Measurements from ENCODE around the gene RBM43.

The RBM43 gene

GRCh38 chr2:151269798-151270568 lies 8.3 kb upstream of the RBM43 start:
- H3K4me2 ChIP-seq (ENCODE audit: low read length), result no peak overlapping the region
- no peak for DNase-seq
- no peak overlapping the region for H3K23ac ChIP-seq (ENCODE audit: low read length)
- no peak overlapping the region for H3K18ac ChIP-seq (ENCODE audit: low read length)
- H3K14ac ChIP-seq (ENCODE audit: low read length), result no peak overlapping the region
- no peak overlapping the region for H4K91ac ChIP-seq (ENCODE audit: low read depth, low read length)
- H4K12ac ChIP-seq (ENCODE audit: low read depth, low read length), result no peak overlapping the region
- no CpG with 5 or more reads among the region's 3 CpGs for WGBS (ENCODE audit: extremely low coverage, insufficient coverage, insufficient read length)
- no peak overlapping the region for H2BK120ac ChIP-seq (ENCODE audit: insufficient read depth, low read length, poor library complexity)
- no peaks in the 10 kb centered on the region for H3K36me3 ChIP-seq (ENCODE audit: control insufficient read depth in 1 of 2, insufficient read depth in 2 of 2, low read length in 2 of 2)
- no peaks in the 10 kb centered on the region for H3K4me1 ChIP-seq (ENCODE audit: control insufficient read depth in 1 of 2, insufficient read depth in 2 of 2, low read length in 2 of 2)
- H2BK12ac ChIP-seq (ENCODE audit: low read length), result no peak overlapping the region
- H2BK5ac ChIP-seq (ENCODE audit: low read depth, low read length, poor library complexity), result no peak overlapping the region
- H3K4me3 ChIP-seq (ENCODE audit: low read depth, low read length), result no peak overlapping the region
- H3K9ac ChIP-seq (ENCODE audit: low read length), result no peak overlapping the region
- no peak overlapping the region for H3K27ac ChIP-seq (ENCODE audit: low read depth, low read length)
- H2AFZ ChIP-seq (ENCODE audit: insufficient read depth, low read length, poor library complexity), result no peak overlapping the region
- no peaks in the 10 kb centered on the region for H3K9me3 ChIP-seq (ENCODE audit: insufficient read depth, low read depth, low read length)
- H4K8ac ChIP-seq (ENCODE audit: low read depth, low read length), result no peak overlapping the region
- H3K79me2 ChIP-seq (ENCODE audit: control insufficient read depth, insufficient read depth, low read length, poor library complexity), result no peaks in the 10 kb centered on the region
- no peak overlapping the region for H3K4ac ChIP-seq (ENCODE audit: low read depth, low read length)
- no peak overlapping the region for H2AK5ac ChIP-seq (ENCODE audit: low read length)
- H3K79me1 ChIP-seq (ENCODE audit: low read length), result no peaks in the 10 kb centered on the region
- H3K27me3 ChIP-seq (ENCODE audit: insufficient read depth, low read length), result no peaks in the 10 kb centered on the region

DNA sequence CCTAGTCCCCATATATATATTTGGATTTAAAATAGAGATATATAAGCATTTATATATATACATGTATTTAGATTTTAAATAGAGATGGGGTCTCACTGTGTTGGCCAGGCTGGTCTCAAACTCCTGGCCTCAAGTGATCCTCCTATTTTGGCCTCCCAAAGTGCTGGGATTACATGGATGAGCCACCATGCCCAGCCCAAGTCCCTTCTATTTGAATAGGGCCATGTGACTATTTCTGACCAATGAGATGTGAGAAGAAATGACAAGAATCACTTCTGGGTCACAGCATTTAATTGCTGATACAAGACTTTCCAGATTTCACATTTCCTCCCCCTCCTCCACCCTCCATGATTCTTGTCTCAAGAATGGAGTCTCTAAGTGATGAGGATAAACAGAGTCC lies 6.4 kb upstream of the RBM43 start:
- DNase-seq, result no peak
- no peaks in the 10 kb centered on the region for H3K79me1 ChIP-seq (ENCODE audit: low read length)
- H3K4me3 ChIP-seq (ENCODE audit: low read depth, low read length), result no peak overlapping the region
- H3K4ac ChIP-seq (ENCODE audit: low read depth, low read length), result no peak overlapping the region
- H2AFZ ChIP-seq (ENCODE audit: insufficient read depth, low read length, poor library complexity), result no peak overlapping the region
- no peak overlapping the region for H3K27ac ChIP-seq (ENCODE audit: low read depth, low read length)
- H3K9ac ChIP-seq (ENCODE audit: low read length), result no peak overlapping the region
- H3K36me3 ChIP-seq (ENCODE audit: control insufficient read depth in 1 of 2, insufficient read depth in 2 of 2, low read length in 2 of 2), result no peaks in the 10 kb centered on the region
- no peak overlapping the region for H3K18ac ChIP-seq (ENCODE audit: low read length)
- H3K27me3 ChIP-seq (ENCODE audit: insufficient read depth, low read length), result no peaks in the 10 kb centered on the region
- H4K91ac ChIP-seq (ENCODE audit: low read depth, low read length), result no peak overlapping the region
- H4K8ac ChIP-seq (ENCODE audit: low read depth, low read length), result no peak overlapping the region
- H2BK120ac ChIP-seq (ENCODE audit: insufficient read depth, low read length, poor library complexity), result no peak overlapping the region
- H4K12ac ChIP-seq (ENCODE audit: low read depth, low read length), result no peak overlapping the region
- H2BK5ac ChIP-seq (ENCODE audit: low read depth, low read length, poor library complexity), result no peak overlapping the region
- no peak overlapping the region for H3K4me2 ChIP-seq (ENCODE audit: low read length)
- no peak overlapping the region for H3K14ac ChIP-seq (ENCODE audit: low read length)
- no peaks in the 10 kb centered on the region for H3K79me2 ChIP-seq (ENCODE audit: control insufficient read depth, insufficient read depth, low read length, poor library complexity)
- H3K4me1 ChIP-seq (ENCODE audit: control insufficient read depth in 1 of 2, insufficient read depth in 2 of 2, low read length in 2 of 2), result no peaks in the 10 kb centered on the region
- H3K9me3 ChIP-seq (ENCODE audit: insufficient read depth, low read depth, low read length), result no peaks in the 10 kb centered on the region
- H2BK12ac ChIP-seq (ENCODE audit: low read length), result no peak overlapping the region
- H2AK5ac ChIP-seq (ENCODE audit: low read length), result no peak overlapping the region
- H3K23ac ChIP-seq (ENCODE audit: low read length), result no peak overlapping the region

DNA sequence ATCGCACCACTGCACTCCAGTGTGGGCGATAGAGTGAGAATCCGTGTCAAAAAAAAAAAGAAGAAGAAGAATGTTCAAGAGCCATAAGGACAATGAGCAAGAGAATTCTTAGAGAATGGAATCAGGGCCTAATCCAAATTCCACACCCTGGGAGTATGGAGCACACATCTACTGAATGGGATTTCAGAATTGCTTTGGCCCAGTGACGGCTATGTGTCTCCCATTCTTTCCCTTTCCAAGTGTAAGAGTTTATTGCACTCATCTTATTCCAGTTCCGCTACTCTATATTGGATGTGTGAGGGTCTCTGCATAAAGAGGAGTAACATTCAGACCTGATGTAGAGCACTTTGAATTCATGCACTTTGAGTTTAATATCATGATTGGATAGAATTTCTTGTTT lies 5.9 kb upstream of the RBM43 start:
- WGBS (ENCODE audit: extremely low coverage, insufficient coverage, insufficient read length), result no CpG with 5 or more reads among the region's 5 CpGs
- Histone ChIP-seq H4K8ac (ENCODE audit: low read depth, low read length) (no peak overlapping the region), H3K79me1 (ENCODE audit: low read length) (no peaks in the 10 kb centered on the region), H3K79me2 (ENCODE audit: control insufficient read depth, insufficient read depth, low read length, poor library complexity) (no peaks in the 10 kb centered on the region), H3K4ac (ENCODE audit: low read depth, low read length) (no peak overlapping the region), H3K4me3 (ENCODE audit: low read depth, low read length) (no peak overlapping the region), H3K23ac (ENCODE audit: low read length) (no peak overlapping the region), H3K36me3 (ENCODE audit: control insufficient read depth in 1 of 2, insufficient read depth in 2 of 2, low read length in 2 of 2) (no peaks in the 10 kb centered on the region), H3K27ac (ENCODE audit: low read depth, low read length) (no peak overlapping the region), H4K12ac (ENCODE audit: low read depth, low read length) (no peak overlapping the region), H3K9ac (ENCODE audit: low read length) (no peak overlapping the region), H3K27me3 (ENCODE audit: insufficient read depth, low read length) (no peaks in the 10 kb centered on the region), H3K18ac (ENCODE audit: low read length) (no peak overlapping the region), H3K14ac (ENCODE audit: low read length) (no peak overlapping the region), H2BK120ac (ENCODE audit: insufficient read depth, low read length, poor library complexity) (no peak overlapping the region), H3K4me1 (ENCODE audit: control insufficient read depth in 1 of 2, insufficient read depth in 2 of 2, low read length in 2 of 2) (no peaks in the 10 kb centered on the region), H4K91ac (ENCODE audit: low read depth, low read length) (no peak overlapping the region), H2AK5ac (ENCODE audit: low read length) (no peak overlapping the region), H2BK5ac (ENCODE audit: low read depth, low read length, poor library complexity) (no peak overlapping the region), H3K9me3 (ENCODE audit: insufficient read depth, low read depth, low read length) (no peaks in the 10 kb centered on the region), H2AFZ (ENCODE audit: insufficient read depth, low read length, poor library complexity) (no peak overlapping the region), H2BK12ac (ENCODE audit: low read length) (no peak overlapping the region), H3K4me2 (ENCODE audit: low read length) (no peak overlapping the region)
- no peak for DNase-seq

DNA sequence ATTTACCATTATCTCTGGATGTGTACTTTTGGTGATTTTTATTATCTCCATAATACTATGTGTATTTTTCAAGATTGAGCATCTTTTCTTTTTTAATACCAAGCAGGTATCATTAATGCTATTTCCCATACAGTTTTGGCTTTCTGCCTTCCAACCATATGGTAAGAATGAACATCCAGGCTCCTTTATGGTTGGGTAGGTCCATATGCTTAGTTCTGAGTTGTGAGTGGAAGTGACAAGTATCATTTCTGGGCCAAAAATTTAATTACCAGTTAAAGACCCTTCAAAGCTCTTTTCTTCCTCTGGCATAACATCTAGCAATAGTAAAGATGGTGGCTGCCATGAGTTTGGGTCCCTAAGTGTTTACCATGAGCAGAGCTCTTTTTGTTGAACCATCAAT lies 4.3 kb upstream of the RBM43 start:
- no peak overlapping the region for H3K4me2 ChIP-seq (ENCODE audit: low read length)
- no peaks in the 10 kb centered on the region for H3K9me3 ChIP-seq (ENCODE audit: insufficient read depth, low read depth, low read length)
- H3K79me2 ChIP-seq (ENCODE audit: control insufficient read depth, insufficient read depth, low read length, poor library complexity), result no peaks in the 10 kb centered on the region
- H3K27me3 ChIP-seq (ENCODE audit: insufficient read depth, low read length), result no peaks in the 10 kb centered on the region
- H3K4me1 ChIP-seq (ENCODE audit: control insufficient read depth in 1 of 2, insufficient read depth in 2 of 2, low read length in 2 of 2), result peaks cover 0 to 3% of the 10 kb centered on the region in 2 experiments
- no peak overlapping the region for H2AK5ac ChIP-seq (ENCODE audit: low read length)
- no peak overlapping the region for H4K91ac ChIP-seq (ENCODE audit: low read depth, low read length)
- no peak overlapping the region for H2BK12ac ChIP-seq (ENCODE audit: low read length)
- H3K9ac ChIP-seq (ENCODE audit: low read length), result no peak overlapping the region
- no peak overlapping the region for H3K27ac ChIP-seq (ENCODE audit: low read depth, low read length)
- H2BK5ac ChIP-seq (ENCODE audit: low read depth, low read length, poor library complexity), result no peak overlapping the region
- no peak for DNase-seq
- H2AFZ ChIP-seq (ENCODE audit: insufficient read depth, low read length, poor library complexity), result no peak overlapping the region
- H3K79me1 ChIP-seq (ENCODE audit: low read length), result peaks cover 6% of the 10 kb centered on the region
- H3K4me3 ChIP-seq (ENCODE audit: low read depth, low read length), result no peak overlapping the region
- no peak overlapping the region for H3K14ac ChIP-seq (ENCODE audit: low read length)
- H3K4ac ChIP-seq (ENCODE audit: low read depth, low read length), result no peak overlapping the region
- no peak overlapping the region for H3K23ac ChIP-seq (ENCODE audit: low read length)
- no peak overlapping the region for H4K8ac ChIP-seq (ENCODE audit: low read depth, low read length)
- H2BK120ac ChIP-seq (ENCODE audit: insufficient read depth, low read length, poor library complexity), result no peak overlapping the region
- H3K18ac ChIP-seq (ENCODE audit: low read length), result no peak overlapping the region
- H4K12ac ChIP-seq (ENCODE audit: low read depth, low read length), result no peak overlapping the region
- H3K36me3 ChIP-seq (ENCODE audit: control insufficient read depth in 1 of 2, insufficient read depth in 2 of 2, low read length in 2 of 2), result no peaks in the 10 kb centered on the region

Data from trophoblast cell (in vitro differentiated cells and primary cell).